SK-N-MC (cell line): ENCODE measurements around the gene PCF11.

Source experiments
- EZH2 ChIP-seq: fragments of 200-600 bp; sonication (generic); IDR thresholded peaks from one replicate; pipeline ENCODE4 v1.6.1; 2017; ENCODE audit warnings: antibody characterized with exemption
- FOXP2 ChIP-seq: optimal IDR thresholded peaks from 2 replicates; pipeline ENCODE3; 2011; ENCODE audit warnings: mild to moderate bottlenecking, moderate library complexity; ENCODE audit not compliant: insufficient read depth; ENCODE audit errors: extremely low read length, control extremely low read depth
- POLR2AphosphoS5 ChIP-seq: IDR thresholded peaks from 2 replicates; pipeline ENCODE4 v1.6.1; 2012; ENCODE audit warnings: mild to moderate bottlenecking, low read depth, low read length, borderline replicate concordance

GRCh38 chr11:83150450-83150849 is 6.5 kb upstream of the PCF11 start:
- TF ChIP-seq POLR2AphosphoS5 (no peak), EZH2 (no peak), FOXP2 (no peak)
